AG08396 (cell line): ENCODE results near the gene ALDH18A1.

Experiments used
- DNase-seq: peaks from one replicate; pipeline ENCODE4 v3.0.0; 2012; ENCODE audit warnings: low spot score, mixed read lengths

ALDH18A1 gene

DNA sequence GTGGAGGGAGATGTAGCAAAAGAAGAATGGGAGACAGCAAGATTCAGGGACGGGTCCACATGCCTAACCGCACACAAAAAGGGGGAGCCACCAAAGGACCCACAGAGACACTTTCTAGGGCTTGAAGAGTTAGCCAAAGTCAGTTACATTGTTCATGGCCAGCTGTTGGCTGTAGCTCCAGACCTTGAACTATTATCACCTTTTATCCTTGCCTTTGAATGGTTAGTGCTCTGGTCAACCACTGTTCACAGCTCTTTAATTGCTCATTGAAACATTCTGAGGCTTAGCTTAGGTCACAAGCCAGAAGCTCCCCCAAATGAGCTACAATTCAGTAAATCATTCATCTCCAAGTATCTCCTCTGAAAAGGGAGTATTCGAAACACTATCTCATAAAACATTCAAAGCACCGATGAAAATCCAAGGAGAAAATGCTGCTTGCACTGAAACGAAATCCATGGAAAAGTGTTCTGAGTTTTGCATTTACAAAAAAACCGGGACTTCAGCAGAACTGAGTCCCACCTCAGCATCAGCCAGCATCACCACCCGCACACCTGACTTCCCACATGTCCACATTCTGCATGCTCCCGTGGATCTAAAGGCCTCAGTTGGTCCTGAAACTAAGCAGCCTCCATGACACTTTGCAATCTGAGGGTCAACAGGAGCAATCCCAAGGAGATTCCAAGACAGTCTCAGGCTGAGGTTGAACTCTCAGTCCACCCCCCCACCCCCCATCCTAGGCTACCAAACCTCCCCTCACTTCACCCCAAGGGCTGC, 99.3 kb downstream of the ALDH18A1 start:
- DNase-seq: no peak
